COR-L47 (cell line): ENCODE results near the gene TRIM66.

Source experiments
- DNase-seq: peaks from one replicate; lab custom pipeline; 2025; lab: John Stamatoyannopoulos, UW

Gene TRIM66

GRCh38 chr11:8564526-8564925 is 117.9 kb downstream of the TRIM66 start:
- DNase-seq, result no peak
